GM06990 (cell line): ENCODE data around the gene SLC25A42.

ENCODE experiments used
- DNase-seq: peaks from one replicate; pipeline ENCODE4 v3.0.0-alpha.2; 2011; ENCODE audit not compliant: insufficient read length; ENCODE audit errors: extremely low read depth
- H3K27me3 ChIP-seq: replicated peaks from 2 replicates; pipeline ENCODE4 v1.6.0; 2011; ENCODE audit warnings: low read length; ENCODE audit not compliant: control insufficient read depth, insufficient read depth
- H3K36me3 ChIP-seq: 2 replicates; pipeline ENCODE4 v1.5.1; 2011; ENCODE audit warnings: low read length; ENCODE audit not compliant: control insufficient read depth, insufficient read depth
- H3K4me3 ChIP-seq: replicated peaks from 2 replicates; pipeline ENCODE4 v1.5.1; 2011; ENCODE audit warnings: low read depth, mild to moderate bottlenecking, control low read depth, low read length
- TF ChIP-seq, protein P1 (sequence below): IDR thresholded peaks from 2 replicates; pipeline ENCODE4 v1.5.1; 2011; ENCODE audit warnings: low read length, control low read depth, mild to moderate bottlenecking, inconsistent platforms; ENCODE audit not compliant: insufficient read depth, poor library complexity, severe bottlenecking

SLC25A42 gene

DNA sequence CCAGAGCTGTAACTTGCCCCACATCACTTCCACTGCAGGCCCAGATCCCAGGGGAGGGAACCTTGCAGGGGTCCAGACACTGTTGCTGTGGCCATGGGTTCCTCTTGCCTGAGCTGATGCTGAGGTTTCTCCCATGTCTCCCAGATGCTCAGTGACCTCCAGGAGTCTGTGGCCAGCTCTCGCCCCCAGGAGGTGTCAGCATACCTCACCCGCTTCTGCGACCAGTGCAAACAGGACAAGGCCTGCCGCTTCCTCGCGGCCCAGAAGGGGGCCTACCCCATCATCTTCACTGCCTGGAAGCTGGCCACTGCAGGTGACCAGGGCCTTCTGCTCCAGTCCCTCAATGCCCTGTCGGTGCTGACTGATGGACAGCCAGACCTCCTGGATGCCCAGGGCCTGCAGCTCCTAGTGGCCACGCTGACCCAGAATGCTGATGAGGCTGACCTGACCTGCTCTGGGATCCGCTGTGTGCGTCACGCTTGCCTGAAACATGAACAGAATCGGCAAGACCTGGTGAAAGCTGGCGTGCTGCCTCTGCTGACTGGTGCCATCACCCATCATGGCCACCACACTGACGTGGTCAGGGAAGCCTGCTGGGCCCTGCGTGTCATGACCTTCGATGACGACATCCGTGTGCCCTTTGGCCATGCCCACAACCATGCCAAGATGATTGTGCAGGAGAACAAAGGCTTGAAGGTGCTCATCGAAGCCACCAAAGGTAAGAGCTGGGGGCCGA is 12.1 kb upstream of the SLC25A42 start:
- TF ChIP-seq, protein P1, sequence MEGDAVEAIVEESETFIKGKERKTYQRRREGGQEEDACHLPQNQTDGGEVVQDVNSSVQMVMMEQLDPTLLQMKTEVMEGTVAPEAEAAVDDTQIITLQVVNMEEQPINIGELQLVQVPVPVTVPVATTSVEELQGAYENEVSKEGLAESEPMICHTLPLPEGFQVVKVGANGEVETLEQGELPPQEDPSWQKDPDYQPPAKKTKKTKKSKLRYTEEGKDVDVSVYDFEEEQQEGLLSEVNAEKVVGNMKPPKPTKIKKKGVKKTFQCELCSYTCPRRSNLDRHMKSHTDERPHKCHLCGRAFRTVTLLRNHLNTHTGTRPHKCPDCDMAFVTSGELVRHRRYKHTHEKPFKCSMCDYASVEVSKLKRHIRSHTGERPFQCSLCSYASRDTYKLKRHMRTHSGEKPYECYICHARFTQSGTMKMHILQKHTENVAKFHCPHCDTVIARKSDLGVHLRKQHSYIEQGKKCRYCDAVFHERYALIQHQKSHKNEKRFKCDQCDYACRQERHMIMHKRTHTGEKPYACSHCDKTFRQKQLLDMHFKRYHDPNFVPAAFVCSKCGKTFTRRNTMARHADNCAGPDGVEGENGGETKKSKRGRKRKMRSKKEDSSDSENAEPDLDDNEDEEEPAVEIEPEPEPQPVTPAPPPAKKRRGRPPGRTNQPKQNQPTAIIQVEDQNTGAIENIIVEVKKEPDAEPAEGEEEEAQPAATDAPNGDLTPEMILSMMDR: no peak
- peaks cover 28% of the 10 kb centered on the region for H3K36me3 ChIP-seq
- no peaks in the 10 kb centered on the region for H3K27me3 ChIP-seq
- no peak overlapping the region for H3K4me3 ChIP-seq
- DNase-seq: no peak

DNA sequence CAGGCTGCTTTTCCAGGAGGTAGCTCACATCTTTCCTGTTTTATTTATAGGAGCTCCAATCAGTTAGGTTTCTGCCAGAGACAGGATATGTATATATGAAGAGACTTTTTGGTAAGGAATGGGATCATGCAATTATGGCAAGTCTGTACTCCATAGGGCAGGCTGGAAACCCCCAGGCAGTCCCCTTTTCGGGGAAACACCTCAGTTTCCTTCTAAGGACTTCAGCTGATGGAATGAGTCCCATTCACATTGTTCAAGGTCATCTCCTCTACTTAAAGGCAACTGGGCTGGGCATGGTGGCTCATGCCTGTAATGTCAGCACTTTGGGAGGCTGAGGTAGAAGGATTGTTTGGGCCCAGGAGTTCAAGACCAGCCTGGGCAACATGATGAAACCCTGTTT is 10.9 kb upstream of the SLC25A42 start:
- TF ChIP-seq, protein P1: no peak
- no peak for DNase-seq
- no peak overlapping the region for H3K4me3 ChIP-seq
- H3K27me3 ChIP-seq: no peaks in the 10 kb centered on the region
- H3K36me3 ChIP-seq: peaks cover 36% of the 10 kb centered on the region

DNA sequence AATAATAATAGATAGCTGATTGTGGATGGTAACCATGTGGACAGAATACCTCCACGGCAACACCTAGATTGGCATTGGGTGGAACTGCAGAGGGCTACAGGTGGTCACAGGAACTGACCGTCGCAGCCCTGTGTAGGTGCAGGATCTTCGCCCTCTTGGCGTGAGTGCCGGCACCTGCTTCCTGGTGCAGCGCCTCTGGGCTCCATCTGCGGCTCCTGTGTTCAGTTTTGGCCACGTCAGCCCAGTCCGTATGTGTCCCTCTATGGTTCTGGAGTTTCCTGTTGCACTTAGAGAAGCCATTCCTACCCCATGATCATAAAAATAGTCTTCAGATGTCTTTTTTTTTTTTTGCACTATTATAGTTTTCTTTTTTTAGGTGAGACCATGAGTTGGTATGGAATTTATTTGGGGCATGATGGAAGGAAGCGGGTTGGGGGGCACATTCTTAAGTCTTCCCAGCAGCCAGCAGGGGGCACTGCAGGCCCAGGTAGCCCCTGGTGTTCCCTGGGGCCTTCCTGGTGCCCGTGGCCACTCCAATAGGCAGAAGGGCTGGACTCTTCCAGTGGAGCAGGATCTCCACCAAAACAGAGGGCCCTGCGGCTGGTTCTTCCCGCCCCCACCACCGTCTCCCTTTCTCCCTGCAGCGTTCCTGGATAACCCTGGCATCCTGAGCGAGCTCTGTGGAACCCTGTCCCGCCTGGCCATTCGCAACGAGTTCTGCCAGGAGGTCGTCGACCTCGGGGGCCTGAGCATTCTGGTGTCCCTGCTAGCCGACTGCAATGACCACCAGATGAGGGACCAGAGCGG is 10.1 kb upstream of the SLC25A42 start:
- DNase-seq: no peak
- TF ChIP-seq, protein P1: peak; percentile 76
- Histone ChIP-seq H3K4me3 (no peak overlapping the region), H3K27me3 (no peaks in the 10 kb centered on the region), H3K36me3 (peaks cover 36% of the 10 kb centered on the region)

DNA sequence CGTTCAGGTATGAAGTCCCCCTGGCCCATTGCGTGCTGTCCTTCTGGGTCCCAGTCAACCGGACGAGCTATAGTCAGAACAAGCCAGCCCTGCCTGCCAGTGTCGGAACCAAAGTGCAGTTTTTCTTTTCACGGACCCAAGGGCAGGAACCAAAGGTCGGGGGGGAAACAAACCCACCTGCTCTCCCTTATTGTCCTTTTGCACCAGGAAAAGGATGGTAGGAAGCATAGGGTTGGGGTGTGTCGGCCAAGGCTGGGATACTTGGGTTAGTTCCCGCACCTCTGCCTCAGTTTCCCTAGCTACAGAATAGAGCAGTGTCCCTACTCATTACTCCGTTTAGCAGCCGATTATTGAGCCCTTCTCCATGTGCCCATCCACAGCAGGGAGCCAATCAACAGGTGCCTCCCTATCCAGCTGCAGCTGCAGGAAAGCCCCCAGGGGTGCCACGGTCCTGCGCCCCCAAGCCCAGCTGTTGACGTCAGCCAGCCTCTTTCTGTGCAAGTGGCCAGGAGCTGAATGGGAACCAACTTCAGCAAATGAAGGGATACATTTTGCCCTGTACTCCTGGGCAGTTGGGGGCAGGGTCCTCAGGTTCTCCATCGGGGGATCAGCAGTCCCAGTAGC is 9.4 kb upstream of the SLC25A42 start:
- TF ChIP-seq, protein P1: no peak
- peaks cover 38% of the 10 kb centered on the region for H3K36me3 ChIP-seq
- DNase-seq: no peak
- no peak overlapping the region for H3K4me3 ChIP-seq
- no peaks in the 10 kb centered on the region for H3K27me3 ChIP-seq

DNA sequence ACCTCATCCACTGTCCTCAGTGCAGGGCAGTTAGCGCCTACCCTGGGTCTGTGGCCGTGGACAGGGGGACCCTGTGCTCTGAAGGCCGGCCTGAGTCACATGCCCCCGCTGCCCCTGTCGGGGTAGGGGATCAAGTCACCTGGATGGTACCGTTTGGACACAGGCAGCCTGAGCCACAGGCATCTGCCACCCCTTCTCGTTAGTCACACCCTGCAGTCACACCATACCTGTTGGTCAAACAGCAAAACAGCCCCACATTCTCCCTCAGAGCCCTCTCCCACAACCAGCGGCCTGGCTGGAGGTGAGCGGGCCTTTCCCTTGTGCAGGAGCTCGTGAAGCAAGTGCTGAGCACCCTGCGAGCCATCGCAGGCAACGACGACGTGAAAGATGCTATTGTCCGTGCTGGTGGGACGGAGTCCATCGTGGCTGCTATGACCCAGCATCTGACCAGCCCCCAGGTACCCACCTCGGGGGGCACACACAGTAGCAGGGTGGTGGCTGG is 8.8 kb upstream of the SLC25A42 start:
- Histone ChIP-seq H3K36me3 (peaks cover 38% of the 10 kb centered on the region), H3K27me3 (no peaks in the 10 kb centered on the region), H3K4me3 (no peak overlapping the region)
- TF ChIP-seq, protein P1: no peak
- DNase-seq: no peak
